Tibial artery (tissue), 4 donors: ENCODE results near the gene DYRK1A.

Experiments
- DNase-seq, 2 donors: peaks; one replicate each; pipeline ENCODE4 v3.0.0-alpha.2; 2019
- H3K27ac ChIP-seq, 2 donors: fragments of 200-600 bp; sonication (generic) in 1 of 2; 1 replicate in 1 of 2; 2 replicates in 1 of 2; pipeline ENCODE4 v1.5.1; 2018 to 2019; ENCODE audit warnings: mild to moderate bottlenecking in 1 of 2
- H3K27me3 ChIP-seq, 2 donors: fragments of 200-600 bp; sonication (generic) in 1 of 2; one replicate each; pipeline versions ENCODE4 v1.5.1 to v1.6.0; 2016 to 2019
- H3K36me3 ChIP-seq, 3 donors: fragments of 200-600 bp; sonication (generic) in 2 of 3; one replicate each; pipeline ENCODE4 v1.5.1; 2016 to 2019; ENCODE audit warnings: mild to moderate bottlenecking in 2 of 3
- H3K4me1 ChIP-seq, 4 donors: fragments of 200-600 bp; sonication (generic) in 2 of 4; 1 replicate in 3 of 4; 2 replicates in 1 of 4; pipeline ENCODE4 v1.5.1; 2016 to 2019
- H3K4me3 ChIP-seq, 2 donors: fragments of 200-600 bp; sonication (generic) in 1 of 2; 1 replicate in 1 of 2; 2 replicates in 1 of 2; pipeline ENCODE4 v1.5.1; 2018 to 2019; ENCODE audit warnings: mild to moderate bottlenecking in 2 of 2
- H3K9me3 ChIP-seq, 3 donors: fragments of 200-600 bp; sonication (generic) in 1 of 3; one replicate each; pipeline ENCODE4 v1.5.1; 2016 to 2019
- intact Hi-C: fragments of 100-400 bp; cut with DNase I; formaldehyde crosslinking; loops from one replicate; pipeline ENCODE4 v1.15.0; 2023; ENCODE audit warnings: low total_unique reads
- TF ChIP-seq, protein P1 (sequence below), 2 experiments: fragments of 200-600 bp in 1 of 2; fragments of 450-650 bp in 1 of 2; IDR thresholded peaks; one replicate each; pipeline ENCODE4 v1.5.1; 2017 to 2019; ENCODE audit warnings: antibody characterized with exemption in 2 of 2, mild to moderate bottlenecking in 1 of 2, moderate library complexity in 1 of 2

DYRK1A gene

DNA sequence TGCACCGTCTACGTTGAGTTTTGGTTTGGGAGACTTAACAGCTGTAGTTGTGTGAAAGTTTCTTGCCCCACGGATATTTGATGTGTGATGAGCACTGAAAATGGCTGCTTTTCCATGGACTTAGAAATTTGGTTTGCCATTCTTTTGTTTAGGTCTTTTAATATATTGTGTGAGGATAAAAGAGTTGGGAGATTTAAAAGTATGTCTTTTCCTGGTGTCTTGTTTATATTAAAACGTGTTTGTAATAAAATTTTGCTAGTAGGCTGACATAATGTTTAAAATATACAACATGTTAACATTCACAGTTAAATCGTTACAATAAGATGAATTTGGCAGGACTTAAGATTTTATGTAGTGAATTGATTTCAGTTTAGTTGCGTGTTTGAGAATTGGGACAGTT lies 106.9 kb downstream of the DYRK1A start:
- Histone ChIP-seq H3K9me3 (no peaks in the 10 kb centered on the region), H3K27ac (no peak overlapping the region), H3K36me3 (no peaks in the 10 kb centered on the region), H3K27me3 (no peaks in the 10 kb centered on the region), H3K4me3 (no peak overlapping the region), H3K4me1 (peaks cover 0 to 47% (median 10%) of the 10 kb centered on the region in 4 donors)
- intact Hi-C loops = no loop called here
- DNase-seq = no peak
- TF ChIP-seq, protein P1, sequence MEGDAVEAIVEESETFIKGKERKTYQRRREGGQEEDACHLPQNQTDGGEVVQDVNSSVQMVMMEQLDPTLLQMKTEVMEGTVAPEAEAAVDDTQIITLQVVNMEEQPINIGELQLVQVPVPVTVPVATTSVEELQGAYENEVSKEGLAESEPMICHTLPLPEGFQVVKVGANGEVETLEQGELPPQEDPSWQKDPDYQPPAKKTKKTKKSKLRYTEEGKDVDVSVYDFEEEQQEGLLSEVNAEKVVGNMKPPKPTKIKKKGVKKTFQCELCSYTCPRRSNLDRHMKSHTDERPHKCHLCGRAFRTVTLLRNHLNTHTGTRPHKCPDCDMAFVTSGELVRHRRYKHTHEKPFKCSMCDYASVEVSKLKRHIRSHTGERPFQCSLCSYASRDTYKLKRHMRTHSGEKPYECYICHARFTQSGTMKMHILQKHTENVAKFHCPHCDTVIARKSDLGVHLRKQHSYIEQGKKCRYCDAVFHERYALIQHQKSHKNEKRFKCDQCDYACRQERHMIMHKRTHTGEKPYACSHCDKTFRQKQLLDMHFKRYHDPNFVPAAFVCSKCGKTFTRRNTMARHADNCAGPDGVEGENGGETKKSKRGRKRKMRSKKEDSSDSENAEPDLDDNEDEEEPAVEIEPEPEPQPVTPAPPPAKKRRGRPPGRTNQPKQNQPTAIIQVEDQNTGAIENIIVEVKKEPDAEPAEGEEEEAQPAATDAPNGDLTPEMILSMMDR (IDR thresholded peaks at IDR 0.05) = no peak

DNA sequence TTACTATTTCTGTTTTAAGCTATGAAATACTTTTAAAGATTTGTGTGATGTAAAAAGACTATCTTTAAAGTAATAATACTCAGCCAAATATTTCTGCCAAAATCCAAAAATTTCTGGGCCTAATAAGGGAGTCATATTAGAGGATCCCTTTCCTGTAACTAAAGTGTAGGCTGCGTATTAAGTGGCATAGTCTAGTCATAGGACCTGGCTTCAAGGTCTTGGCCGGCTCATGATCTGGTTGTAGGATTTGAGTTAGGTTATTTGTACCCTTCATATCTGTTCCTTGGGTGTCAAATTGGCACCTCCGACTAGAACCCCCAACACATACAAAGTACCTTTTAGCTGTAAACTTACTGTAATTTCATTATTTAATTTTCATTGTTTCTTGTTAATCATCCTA lies 107.8 kb downstream of the DYRK1A start:
- DNase-seq = no peak
- peaks cover 0 to 54% (median 10%) of the 10 kb centered on the region in 4 donors for H3K4me1 ChIP-seq
- H3K4me3 ChIP-seq = no peak overlapping the region
- TF ChIP-seq, protein P1 (IDR thresholded peaks at IDR 0.05) = no peak
- intact Hi-C loops = no loop called here
- no peaks in the 10 kb centered on the region for H3K9me3 ChIP-seq
- no peaks in the 10 kb centered on the region for H3K36me3 ChIP-seq
- H3K27ac ChIP-seq = no peak overlapping the region
- H3K27me3 ChIP-seq = no peaks in the 10 kb centered on the region

DNA sequence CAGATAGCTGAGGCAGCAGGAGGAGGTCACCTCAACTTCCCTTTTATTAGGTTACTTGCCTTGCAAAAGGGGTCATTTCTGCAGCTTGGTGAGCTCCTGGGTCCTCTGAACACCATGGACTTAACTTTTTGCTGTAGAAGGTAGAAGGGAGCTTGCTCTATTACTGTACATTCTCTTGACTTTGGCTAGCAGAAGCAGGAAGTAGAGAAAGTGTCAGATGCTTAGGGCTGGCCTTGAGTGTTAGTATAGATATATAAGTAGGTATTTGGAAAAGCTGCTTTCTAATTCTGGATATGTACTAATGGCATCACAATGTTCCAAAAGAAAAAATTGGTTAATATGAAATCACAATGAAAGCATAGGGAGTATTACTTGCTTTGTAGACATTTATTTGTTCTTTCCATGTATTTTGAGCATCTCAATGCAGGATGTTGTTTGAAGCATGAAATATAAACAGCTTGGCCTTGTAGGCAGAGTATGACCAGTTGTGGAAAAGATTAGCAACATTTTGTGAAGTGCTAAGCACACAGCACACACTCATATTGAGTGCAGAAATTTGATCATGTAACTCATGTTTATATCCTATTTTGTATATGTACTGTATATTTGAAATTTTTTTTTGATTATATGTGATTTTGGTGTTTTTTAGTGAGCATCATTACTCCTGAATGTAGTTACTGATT lies 108.8 kb downstream of the DYRK1A start:
- no peak for DNase-seq
- H3K27ac ChIP-seq = no peak overlapping the region
- H3K4me3 ChIP-seq = no peak overlapping the region
- no peaks in the 10 kb centered on the region for H3K9me3 ChIP-seq
- TF ChIP-seq, protein P1 (IDR thresholded peaks at IDR 0.05) = no peak
- H3K27me3 ChIP-seq = no peaks in the 10 kb centered on the region
- H3K4me1 ChIP-seq = peaks cover 0 to 54% (median 10%) of the 10 kb centered on the region in 4 donors
- H3K36me3 ChIP-seq = peaks cover 0 to 4% (median 0%) of the 10 kb centered on the region in 3 donors
- intact Hi-C loops = no loop called here

DNA sequence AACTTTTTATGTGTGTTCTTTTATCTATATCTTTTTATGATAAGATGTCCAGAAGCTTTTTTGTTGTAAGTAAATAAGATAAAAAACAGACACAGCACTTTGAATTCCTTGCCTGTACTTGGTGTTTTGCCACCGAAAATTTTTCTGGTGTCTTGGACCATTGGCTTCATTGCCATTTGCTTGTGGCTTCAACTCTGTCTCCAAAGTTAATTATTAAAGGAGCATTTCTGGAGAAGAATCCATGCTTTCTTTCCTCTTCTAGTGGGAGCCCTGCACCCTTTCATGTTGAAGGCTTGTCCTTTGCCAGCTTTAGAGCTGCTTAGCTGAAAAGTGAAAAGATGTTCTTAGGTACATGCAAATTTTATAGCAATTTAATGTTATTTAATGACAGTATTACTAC lies 112.2 kb downstream of the DYRK1A start:
- no peaks in the 10 kb centered on the region for H3K27me3 ChIP-seq
- H3K27ac ChIP-seq = no peak overlapping the region
- peaks cover 10 to 22% (median 20%) of the 10 kb centered on the region in 3 donors for H3K36me3 ChIP-seq
- TF ChIP-seq, protein P1 (IDR thresholded peaks at IDR 0.05) = no peak
- no peak for DNase-seq
- H3K4me3 ChIP-seq = no peak overlapping the region
- intact Hi-C loops = no loop called here
- peaks cover 0 to 43% (median 10%) of the 10 kb centered on the region in 4 donors for H3K4me1 ChIP-seq
- no peaks in the 10 kb centered on the region for H3K9me3 ChIP-seq

DNA sequence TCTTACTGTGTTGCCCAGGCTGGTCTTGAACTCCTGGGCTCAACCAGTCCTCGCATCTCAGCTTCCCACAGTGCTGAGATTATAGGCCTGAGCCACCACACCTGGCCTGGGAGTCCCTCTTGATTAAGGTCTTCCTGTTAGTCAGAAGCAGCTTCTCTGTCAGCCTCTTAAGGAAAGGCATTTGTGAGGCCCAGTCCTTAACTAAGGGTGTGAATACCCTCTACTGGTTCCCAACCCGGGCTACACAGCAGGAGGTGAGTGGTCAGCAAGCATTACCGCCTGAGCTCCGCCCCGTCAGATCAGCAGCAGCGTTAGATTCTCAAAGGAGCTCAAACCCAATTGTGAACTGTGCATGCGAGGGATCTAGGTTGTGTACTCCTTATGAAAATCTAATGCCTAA lies 117.2 kb downstream of the DYRK1A start:
- Histone ChIP-seq H3K27me3 (no peaks in the 10 kb centered on the region), H3K36me3 (peaks cover 17 to 33% (median 33%) of the 10 kb centered on the region in 3 donors), H3K4me3 (no peak overlapping the region), H3K9me3 (no peaks in the 10 kb centered on the region), H3K4me1 (peaks cover 0 to 12% (median 0%) of the 10 kb centered on the region in 4 donors), H3K27ac (no peak overlapping the region)
- TF ChIP-seq, protein P1 (IDR thresholded peaks at IDR 0.05) = no peak
- intact Hi-C loops = no loop called here
- DNase-seq = no peak
